Measurements from ENCODE around the gene SEMA5B. TPM values are rescaled to one million over a fixed set of nuclear protein-coding genes. Genes with fewer than 3 reads are reported as not detected.
A peak's percentile ranks its signal among the peaks of the same experiment; 100 is the strongest.

SEMA5B gene
- total RNA-seq, 1 experiment from 2014 or later, result 9.4 TPM

DNA sequence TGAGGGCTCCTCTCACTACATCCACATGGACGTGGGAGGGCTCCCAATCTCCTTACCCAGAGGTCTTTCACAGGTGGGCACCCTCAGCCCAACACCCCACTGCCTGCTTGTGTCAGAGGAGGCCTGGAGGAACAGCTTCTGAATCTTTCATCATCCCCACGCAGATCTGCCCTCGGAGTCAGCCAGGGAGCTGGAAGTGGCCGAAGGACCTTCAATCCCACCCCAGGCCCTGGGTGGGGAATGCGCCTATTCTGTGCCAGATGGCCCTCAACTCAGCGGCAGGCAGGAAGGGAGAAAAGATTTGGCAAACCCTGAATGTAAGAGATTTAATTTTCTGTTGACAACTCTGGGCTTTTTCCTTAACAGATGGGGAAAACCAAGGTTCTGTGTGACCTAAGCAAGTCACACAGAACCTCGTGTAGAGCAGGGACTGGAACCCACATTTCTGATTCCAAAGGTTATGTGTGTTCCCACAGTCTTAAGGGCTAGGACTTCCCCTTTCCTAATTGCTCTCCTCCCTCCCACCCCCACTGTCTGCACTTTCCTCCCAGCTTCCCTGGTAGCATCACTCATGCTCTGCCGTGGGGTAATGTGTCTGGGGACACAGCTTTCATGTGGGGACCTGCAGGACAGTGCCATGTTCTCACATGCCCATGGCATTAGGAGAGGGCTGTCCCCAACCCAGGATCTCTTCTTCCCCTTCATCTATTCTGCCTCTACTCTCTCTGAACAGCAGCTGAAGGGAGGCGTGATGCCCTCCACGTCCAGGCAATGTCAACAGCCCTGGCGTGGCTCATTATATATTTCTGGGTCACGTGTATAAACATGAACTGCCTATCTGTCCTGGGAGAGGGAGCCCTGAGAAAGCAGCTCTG, 98.1 kb downstream of the SEMA5B start:
- no peak overlapping the region for H3K27ac ChIP-seq (ENCODE audit: insufficient read length, low read depth, low read length)
- no peaks in the 10 kb centered on the region for H3K4me1 ChIP-seq (ENCODE audit: insufficient read depth, low read length)
- H4K91ac ChIP-seq (ENCODE audit: insufficient read length, low read depth, low read length), result no peak overlapping the region
- Mint-ChIP-seq H3K27me3 (ENCODE audit: low read depth) (peaks cover 1% of the 10 kb centered on the region; the same call in 1 of the 2 replicates), H3K36me3 (ENCODE audit: insufficient read depth in 1 of 3, low read depth in 3 of 3) (no peaks in the 10 kb centered on the region), H3K27ac (peak overlapping the region in 1 of 3 experiments; percentile 53; a peak in 1 of 7 replicates), H3K4me1 (no peaks in the 10 kb centered on the region), H3K4me3 (no peak overlapping the region), H3K9me3 (no peaks in the 10 kb centered on the region)
- H3K79me2 ChIP-seq (ENCODE audit: insufficient read depth, low read length), result no peaks in the 10 kb centered on the region
- H2BK120ac ChIP-seq (ENCODE audit: low read depth, low read length, poor library complexity, severe bottlenecking), result no peak overlapping the region
- H2BK20ac ChIP-seq (ENCODE audit: low read depth, low read length, poor library complexity, severe bottlenecking), result no peak overlapping the region
- no peak overlapping the region for H2AK5ac ChIP-seq (ENCODE audit: insufficient read length, low read length)
- H3K4ac ChIP-seq (ENCODE audit: low read depth, low read length), result no peak overlapping the region
- H2BK5ac ChIP-seq (ENCODE audit: insufficient read length, low read length), result no peak overlapping the region
- no peak overlapping the region for H2BK12ac ChIP-seq (ENCODE audit: insufficient read length, low read depth, low read length)
- no peaks in the 10 kb centered on the region for H3K79me1 ChIP-seq (ENCODE audit: insufficient read depth, low read depth, low read length, poor library complexity, severe bottlenecking)
- TF ChIP-seq, protein P1, sequence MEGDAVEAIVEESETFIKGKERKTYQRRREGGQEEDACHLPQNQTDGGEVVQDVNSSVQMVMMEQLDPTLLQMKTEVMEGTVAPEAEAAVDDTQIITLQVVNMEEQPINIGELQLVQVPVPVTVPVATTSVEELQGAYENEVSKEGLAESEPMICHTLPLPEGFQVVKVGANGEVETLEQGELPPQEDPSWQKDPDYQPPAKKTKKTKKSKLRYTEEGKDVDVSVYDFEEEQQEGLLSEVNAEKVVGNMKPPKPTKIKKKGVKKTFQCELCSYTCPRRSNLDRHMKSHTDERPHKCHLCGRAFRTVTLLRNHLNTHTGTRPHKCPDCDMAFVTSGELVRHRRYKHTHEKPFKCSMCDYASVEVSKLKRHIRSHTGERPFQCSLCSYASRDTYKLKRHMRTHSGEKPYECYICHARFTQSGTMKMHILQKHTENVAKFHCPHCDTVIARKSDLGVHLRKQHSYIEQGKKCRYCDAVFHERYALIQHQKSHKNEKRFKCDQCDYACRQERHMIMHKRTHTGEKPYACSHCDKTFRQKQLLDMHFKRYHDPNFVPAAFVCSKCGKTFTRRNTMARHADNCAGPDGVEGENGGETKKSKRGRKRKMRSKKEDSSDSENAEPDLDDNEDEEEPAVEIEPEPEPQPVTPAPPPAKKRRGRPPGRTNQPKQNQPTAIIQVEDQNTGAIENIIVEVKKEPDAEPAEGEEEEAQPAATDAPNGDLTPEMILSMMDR (conservative IDR thresholded peaks at IDR 0.05), result no peak
- no peak overlapping the region for H2AFZ ChIP-seq (ENCODE audit: low read length)
- H3K27me3 ChIP-seq (ENCODE audit: insufficient read depth, low read length), result no peaks in the 10 kb centered on the region
- no peak overlapping the region for H4K8ac ChIP-seq (replicated peaks; ENCODE audit: insufficient read length, low read depth, low read length)
- no peak overlapping the region for H3T11ph ChIP-seq (ENCODE audit: low read length)
- H2BK15ac ChIP-seq (ENCODE audit: low read depth, low read length), result no peak overlapping the region
- no peak overlapping the region for H3K56ac ChIP-seq (ENCODE audit: insufficient read length, low read depth, low read length)
- H3K14ac ChIP-seq (ENCODE audit: insufficient read depth, low read length), result no peak overlapping the region
- H4K5ac ChIP-seq (ENCODE audit: insufficient read length, low read depth, low read length), result no peak overlapping the region
- H3K9ac ChIP-seq (ENCODE audit: extremely low read depth, insufficient read length, low read length), result no peak overlapping the region
- no CpG with 5 or more reads among the region's 12 CpGs for WGBS (ENCODE audit: extremely low coverage, insufficient read length, low lambda C conversion rate)
- no peaks in the 10 kb centered on the region for H3K9me3 ChIP-seq (ENCODE audit: control insufficient read depth, low read depth, low read length)
- no peak overlapping the region for H3K18ac ChIP-seq (ENCODE audit: insufficient read length, low read depth, low read length)
- no peak overlapping the region for H3K23ac ChIP-seq (ENCODE audit: insufficient read length, low read depth, low read length)
- no peaks in the 10 kb centered on the region for H4K20me1 ChIP-seq (ENCODE audit: control insufficient read depth, insufficient read depth, insufficient read length)
- H3K4me2 ChIP-seq (ENCODE audit: insufficient read depth, insufficient read length, low read length), result no peak overlapping the region
- no peaks in the 10 kb centered on the region for H3K23me2 ChIP-seq (ENCODE audit: insufficient read length, low read depth, low read length, poor library complexity, severe bottlenecking)
- no peak for DNase-seq

Data from H9 (cell line).